Measurements from ENCODE around the gene USP54. TPM values are rescaled to one million over a fixed set of nuclear protein-coding genes. Genes with fewer than 3 reads are reported as not detected.

USP54 gene
- total and polyA plus RNA-seq, 2 of the 13 experiments (the other 11 are each of a cell fraction or from before 2014, with no cell fraction given), result 18.1 to 25.0 TPM

DNA sequence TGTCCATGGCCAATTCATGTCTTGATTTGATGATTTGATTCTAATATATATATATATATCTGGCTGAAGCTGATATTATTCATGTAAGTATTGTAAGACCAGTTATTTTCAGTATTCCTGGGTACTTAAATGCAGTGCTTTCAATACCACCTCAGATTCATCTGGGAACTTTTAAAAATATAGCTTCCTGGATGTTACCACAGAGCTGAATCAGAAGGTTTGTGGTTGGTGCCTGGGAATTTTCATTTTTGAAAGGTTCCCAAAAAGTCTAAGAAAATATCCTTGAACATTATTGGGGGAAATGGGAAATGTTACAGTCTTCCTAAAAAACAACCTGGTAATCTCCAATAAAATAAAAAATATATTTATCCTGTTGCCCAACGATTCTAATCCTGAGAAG lies 84.7 kb downstream of the USP54 start:
- 74% methylated on average over 1 of the region's 1 CpG for WGBS (ENCODE audit: low lambda C conversion rate)
- H3K9me3 ChIP-seq (ENCODE audit: low read length), result no peaks in the 10 kb centered on the region
- H2AFZ ChIP-seq (ENCODE audit: low read length), result no peak overlapping the region
- H3K4me2 ChIP-seq (ENCODE audit: low read depth, low read length), result no peak overlapping the region
- DNase-seq (ENCODE audit: low spot score) (no peak), ATAC-seq (no peak), FAIRE-seq (no peak)
- no peaks in the 10 kb centered on the region for H3K4me1 ChIP-seq (ENCODE audit: insufficient read depth, low read length)
- H3K27me3 ChIP-seq (ENCODE audit: control insufficient read depth in 1 of 2, insufficient read depth in 2 of 2, low read length in 2 of 2), result no peaks in the 10 kb centered on the region
- intact Hi-C loops (cut with micrococcal nuclease; ENCODE audit: unreplicated experiment) (no loop called here), in situ Hi-C loops (cut with HindIII; ENCODE audit: extremely low pct_ligation_motif_present, low pct_unique_long_range_greater_than_20kb) (no loop called here)
- POLR2A ChIA-PET, result no interaction called here
- H4K20me1 ChIP-seq (ENCODE audit: insufficient read depth, low read length), result no peaks in the 10 kb centered on the region
- no peak overlapping the region for H3K9ac ChIP-seq (ENCODE audit: insufficient read depth, low read depth, low read length)
- BruUV-seq (replicated peaks), result no TSS peak
- peaks cover 0 to 1% of the 10 kb centered on the region in 2 experiments; a peak in 1 of 5 replicates for H3K36me3 ChIP-seq (replicated peaks in 1 of 2; ENCODE audit: control insufficient read depth in 1 of 2, insufficient read depth in 2 of 2, low read length in 2 of 2)
- CTCF ChIA-PET (ENCODE audit: low intra/inter-chr PET ratio, low total read pairs), result no interaction called here
- no peak overlapping the region for H3K4me3 ChIP-seq (replicated peaks in 1 of 3; ENCODE audit: insufficient read depth in 1 of 3, low read depth in 2 of 3, low read length in 3 of 3)
- H3K27ac ChIP-seq (ENCODE audit: extremely low read length, insufficient read depth, low read length), result no peak overlapping the region
- no peaks in the 10 kb centered on the region for H3K79me2 ChIP-seq (ENCODE audit: insufficient read depth, low read length)
- TF ChIP-seq RFX1 (IDR thresholded peaks at IDR 0.05) (no peak), ATF5 (CRISPR knock-in tag; IDR thresholded peaks at IDR 0.05; ENCODE audit: low read depth) (no peak), GABPA (IDR thresholded peaks at IDR 0.05; ENCODE audit: low read depth, low read length) (no peak), GABPA (CRISPR knock-in tag; IDR thresholded peaks at IDR 0.05; ENCODE audit: low read depth) (no peak), ELF3 (CRISPR knock-in tag; IDR thresholded peaks at IDR 0.05) (no peak), FOXP1 (IDR thresholded peaks at IDR 0.05) (no peak), FOXP1 (CRISPR knock-in tag; IDR thresholded peaks at IDR 0.05) (no peak), TP53 (CRISPR knock-in tag; conservative IDR thresholded peaks at IDR 0.05) (no peak), GZF1 (CRISPR knock-in tag; IDR thresholded peaks at IDR 0.05) (no peak), AGO1 (IDR thresholded peaks at IDR 0.05; ENCODE audit: low read depth, low read length, poor library complexity, severe bottlenecking) (no peak), MNT (IDR thresholded peaks at IDR 0.05) (no peak), ZZZ3 (CRISPR knock-in tag; IDR thresholded peaks at IDR 0.05; ENCODE audit: borderline replicate concordance) (no peak), MTA1 (CRISPR knock-in tag; IDR thresholded peaks at IDR 0.05; ENCODE audit: borderline replicate concordance) (no peak)
- TF ChIP-seq, protein P1, sequence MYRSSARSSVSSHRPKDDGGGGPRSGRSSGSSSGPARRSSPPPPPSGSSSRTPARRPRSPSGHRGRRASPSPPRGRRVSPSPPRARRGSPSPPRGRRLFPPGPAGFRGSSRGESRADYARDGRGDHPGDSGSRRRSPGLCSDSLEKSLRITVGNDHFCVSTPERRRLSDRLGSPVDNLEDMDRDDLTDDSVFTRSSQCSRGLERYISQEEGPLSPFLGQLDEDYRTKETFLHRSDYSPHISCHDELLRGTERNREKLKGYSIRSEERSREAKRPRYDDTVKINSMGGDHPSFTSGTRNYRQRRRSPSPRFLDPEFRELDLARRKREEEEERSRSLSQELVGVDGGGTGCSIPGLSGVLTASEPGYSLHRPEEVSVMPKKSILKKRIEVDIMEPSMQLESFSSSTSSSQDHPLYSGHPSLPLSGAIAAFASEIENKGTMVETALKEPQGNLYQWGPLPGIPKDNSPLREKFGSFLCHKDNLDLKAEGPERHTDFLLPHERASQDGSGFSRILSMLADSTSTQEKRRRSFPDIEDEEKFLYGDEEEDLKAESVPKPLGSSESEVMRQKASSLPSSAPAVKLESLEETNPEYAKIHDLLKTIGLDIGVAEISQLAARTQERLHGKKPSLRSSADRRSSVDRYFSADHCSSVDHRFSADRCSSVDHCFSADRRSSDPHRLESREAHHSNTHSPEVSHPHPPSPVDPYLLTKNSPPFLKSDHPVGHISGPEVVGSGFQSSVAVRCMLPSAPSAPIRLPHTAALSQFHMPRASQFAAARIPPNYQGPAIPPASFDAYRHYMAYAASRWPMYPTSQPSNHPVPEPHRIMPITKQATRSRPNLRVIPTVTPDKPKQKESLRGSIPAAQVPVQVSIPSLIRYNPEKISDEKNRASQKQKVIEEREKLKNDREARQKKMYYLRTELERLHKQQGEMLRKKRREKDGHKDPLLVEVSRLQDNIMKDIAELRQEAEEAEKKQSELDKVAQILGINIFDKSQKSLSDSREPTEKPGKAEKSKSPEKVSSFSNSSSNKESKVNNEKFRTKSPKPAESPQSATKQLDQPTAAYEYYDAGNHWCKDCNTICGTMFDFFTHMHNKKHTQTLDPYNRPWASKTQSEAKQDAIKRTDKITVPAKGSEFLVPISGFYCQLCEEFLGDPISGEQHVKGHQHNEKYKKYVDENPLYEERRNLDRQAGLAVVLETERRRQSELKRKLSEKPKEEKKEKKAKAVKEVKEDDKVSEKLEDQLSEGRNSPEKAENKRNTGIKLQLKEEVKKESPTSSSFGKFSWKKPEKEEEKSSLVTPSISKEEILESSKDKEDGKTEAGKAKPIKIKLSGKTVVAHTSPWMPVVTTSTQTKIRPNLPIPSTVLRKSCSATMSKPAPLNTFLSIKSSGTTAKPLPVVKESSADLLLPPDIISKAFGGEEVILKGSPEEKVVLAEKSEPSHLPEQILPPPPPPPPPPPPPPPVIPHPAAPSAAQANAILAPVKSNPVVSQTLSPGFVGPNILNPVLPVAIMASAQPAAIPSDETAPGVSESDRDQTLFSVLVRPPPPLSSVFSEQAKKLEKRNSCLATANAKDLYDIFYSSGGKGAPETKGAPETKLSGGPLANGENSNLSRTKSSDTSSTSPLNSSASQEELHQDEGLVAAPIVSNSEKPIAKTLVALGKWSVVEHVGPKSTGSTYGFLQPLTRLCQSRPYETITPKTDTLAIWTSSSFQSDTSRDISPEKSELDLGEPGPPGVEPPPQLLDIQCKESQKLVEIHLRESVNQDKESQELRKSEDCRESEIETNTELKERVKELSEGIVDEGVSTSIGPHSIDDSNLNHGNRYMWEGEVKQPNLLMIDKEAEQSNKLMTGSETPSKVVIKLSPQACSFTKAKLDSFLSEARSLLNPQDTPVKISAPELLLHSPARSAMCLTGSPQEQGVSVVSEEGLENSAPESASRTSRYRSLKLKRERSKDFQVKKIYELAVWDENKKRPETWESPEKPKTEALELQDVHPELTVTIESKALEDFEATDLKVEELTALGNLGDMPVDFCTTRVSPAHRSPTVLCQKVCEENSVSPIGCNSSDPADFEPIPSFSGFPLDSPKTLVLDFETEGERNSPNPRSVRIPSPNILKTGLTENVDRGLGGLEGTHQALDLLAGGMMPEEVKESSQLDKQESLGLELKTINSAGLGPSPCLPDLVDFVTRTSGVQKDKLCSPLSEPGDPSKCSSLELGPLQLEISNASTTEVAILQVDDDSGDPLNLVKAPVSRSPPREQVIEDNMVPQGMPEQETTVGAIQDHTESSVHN (CRISPR knock-in tag; IDR thresholded peaks at IDR 0.05), result no peak
